Purkinje cell (primary cell): Measurements from ENCODE around the gene CPSF2. TPM values are rescaled to one million over a fixed set of nuclear protein-coding genes. Genes with fewer than 3 reads are reported as not detected.

Experiments
- polyA plus RNA-seq: library from polyadenylated mRNA; unstranded; fragments of >200 nt; fragmentation: Nextera tagmentation; gene quantifications from 2 replicates; pipeline ENCODE4 v1.2.1, GENCODE V29; 2014

The CPSF2 gene
- polyA plus RNA-seq: 12.5 and 30.0 TPM in 2 replicates

DNA sequence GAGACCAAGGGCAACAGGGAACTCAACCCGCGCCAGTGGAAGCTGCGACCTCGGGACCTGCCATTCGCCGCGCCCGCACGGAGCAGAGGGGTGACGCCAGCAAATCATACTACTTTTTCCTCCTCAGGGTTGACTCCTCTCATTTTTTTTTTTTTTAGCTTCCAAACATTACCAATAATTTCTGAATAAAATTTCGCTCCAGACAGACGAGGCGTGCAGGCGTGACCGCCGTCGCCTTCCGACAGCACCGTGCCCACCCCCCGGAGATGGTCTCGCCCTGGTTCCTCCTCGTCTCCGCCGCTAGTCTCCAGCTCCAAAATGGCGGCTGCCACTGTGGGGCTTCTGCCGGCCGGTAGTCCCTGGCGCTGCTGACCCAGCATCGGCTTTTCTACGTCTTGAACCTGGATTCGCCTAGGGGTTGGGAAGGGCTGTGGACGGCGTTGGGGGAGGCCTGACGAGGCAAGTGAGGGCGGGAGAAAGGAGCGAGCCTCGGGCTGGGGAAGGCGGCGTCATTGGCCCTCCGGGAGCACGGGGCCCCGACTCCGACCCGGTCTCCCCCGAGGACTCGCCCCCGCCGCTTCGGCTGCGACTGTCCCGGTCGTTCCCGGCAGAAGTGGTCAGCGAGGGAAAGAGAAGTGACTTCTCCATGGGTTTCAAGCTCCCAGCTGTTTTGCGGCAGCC lies at the start of gene CPSF2, which contains the start of gene NDUFB1:
Gene CPSF2, plus strand, starts transcription at position 300 of the 681 bp plus-strand sequence. CDS start 9,016 bp downstream, outside the sequence.
Gene NDUFB1, minus strand, starts transcription at position 37 of the 681 bp plus-strand sequence. CDS start 4,069 bp downstream, outside the sequence.

DNA sequence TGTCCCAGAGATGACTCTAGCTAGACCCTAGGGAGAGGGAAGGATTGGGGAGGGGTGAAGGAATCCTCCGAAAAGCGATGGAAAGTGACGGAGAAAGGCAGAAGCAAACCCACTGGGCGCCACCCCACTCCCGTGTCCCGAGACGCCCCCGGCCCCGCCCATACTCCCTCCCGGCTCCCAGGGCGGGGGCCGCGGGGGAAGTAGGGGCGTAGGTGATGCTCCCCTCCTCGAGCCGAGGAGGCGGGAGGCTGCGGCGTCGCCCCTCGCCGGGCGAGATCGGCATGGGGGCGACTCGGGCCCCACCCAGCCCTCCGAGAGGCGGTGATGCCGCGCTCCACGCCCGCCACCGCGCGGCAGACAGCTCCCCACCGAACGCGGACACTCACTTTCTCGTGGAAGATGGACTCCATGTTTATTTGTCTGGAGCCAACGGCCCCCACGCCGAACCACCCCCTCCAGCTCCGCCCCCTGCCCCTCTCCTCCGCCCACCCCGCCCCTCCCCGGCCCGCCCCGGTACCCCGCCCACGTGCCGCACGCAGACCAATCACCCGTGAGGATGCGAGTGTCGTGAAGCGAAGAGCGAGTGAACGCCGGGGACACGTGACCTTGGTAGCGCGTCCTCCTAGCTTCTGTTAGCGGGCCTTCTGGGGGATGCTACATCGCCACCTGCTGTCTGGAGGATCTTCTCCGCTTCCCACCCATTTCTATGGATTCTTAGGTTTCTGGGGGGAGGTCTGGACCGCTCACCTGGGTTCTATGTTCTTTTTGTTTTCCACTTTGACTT lies 15.4 kb upstream of the CPSF2 start, which contains the start of gene ATXN3:
Gene ATXN3, minus strand, starts transcription at position 440 of the 784 bp plus-strand sequence. Its CDS starts 30 bp downstream, at position 410.

Other genes with a start within 250 kb of the CPSF2 start
- gene FBLN5, start 174.3 kb upstream of the CPSF2 start, polyA plus RNA-seq: 4.5 and 17.8 TPM in 2 replicates
- 13.4 and 23.0 TPM in 2 replicates for gene TRIP11, start 81.9 kb upstream of the CPSF2 start, polyA plus RNA-seq
- 17.3 and 23.8 TPM in 2 replicates for gene ATXN3, start 15.4 kb upstream of the CPSF2 start, polyA plus RNA-seq
- gene NDUFB1, start 263 bp upstream of the CPSF2 start, polyA plus RNA-seq: 817 and 1,121 TPM in 2 replicates
- 0.79 TPM in 1 of 2 replicates, not detected in the other for gene SLC24A4, start 201.2 kb downstream of the CPSF2 start, polyA plus RNA-seq